ENCODE measurements around the gene UTP14A.

- TF ChIP-seq SIN3A (IDR thresholded peaks at IDR 0.05; ENCODE audit: borderline replicate concordance, low read depth, low read length): no peak
- no peak for TF ChIP-seq RFX5 (IDR thresholded peaks at IDR 0.05; ENCODE audit: low read length)
- TF ChIP-seq CTCF (IDR thresholded peaks at IDR 0.05): no peak
- TF ChIP-seq NRF1 (IDR thresholded peaks at IDR 0.05; ENCODE audit: low read depth, low read length): no peak
- TF ChIP-seq RAD21 (IDR thresholded peaks at IDR 0.05; ENCODE audit: low read length): no peak
- TF ChIP-seq POLR2AphosphoS5 (IDR thresholded peaks at IDR 0.05; ENCODE audit: low read depth, low read length): no peak
- no peak for TF ChIP-seq GABPA (IDR thresholded peaks at IDR 0.05; ENCODE audit: low read depth)
Observed at GRCh38 chrX:129961180-129962083, 55.5 kb downstream of the UTP14A start.
